ENCODE results near the gene SPATA33.
"Not testable (repeated sequence)": the region's sequence is repeated elsewhere in the genome, so short reads cannot be mapped to it uniquely, and the experiment has no call there.

The SPATA33 gene

DNA sequence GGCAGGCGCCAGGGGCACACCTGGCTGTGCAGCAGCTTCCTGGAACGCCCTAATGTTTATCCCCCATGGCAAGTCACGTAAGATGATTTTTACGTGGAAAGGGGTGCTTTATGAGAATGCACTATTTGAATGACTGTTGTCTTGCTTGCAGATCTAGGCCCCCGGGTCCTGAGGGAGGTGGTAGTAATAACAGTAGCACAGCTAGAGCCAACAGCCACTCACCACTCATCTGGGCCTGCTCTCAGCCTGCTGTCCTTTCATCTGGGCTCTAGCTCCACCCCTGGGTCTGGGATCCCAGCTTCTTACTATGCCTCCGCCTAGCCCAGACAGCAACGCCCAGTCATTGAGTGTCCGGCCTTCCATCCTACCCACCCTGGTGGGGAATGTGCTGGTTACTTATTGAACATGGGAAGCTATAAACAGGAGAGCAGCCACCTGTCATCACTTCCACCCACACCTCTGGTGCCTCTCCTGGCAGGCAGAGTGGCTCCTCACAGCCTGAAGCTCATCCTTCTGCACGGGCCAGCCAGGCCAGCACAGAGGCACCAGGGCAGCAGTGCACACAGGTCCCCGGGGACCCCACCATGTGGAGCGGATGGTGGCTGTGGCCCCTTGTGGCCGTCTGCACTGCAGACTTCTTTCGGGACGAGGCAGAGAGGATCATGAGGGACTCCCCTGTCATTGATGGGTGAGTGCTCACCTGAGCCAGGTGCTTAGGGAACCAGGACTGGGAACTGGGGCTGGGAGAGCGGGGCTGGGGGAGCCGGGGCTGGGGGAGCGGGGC is 27.6 kb upstream of the SPATA33 start:
- DNase-seq (ENCODE audit: low read depth), result no peak

DNA sequence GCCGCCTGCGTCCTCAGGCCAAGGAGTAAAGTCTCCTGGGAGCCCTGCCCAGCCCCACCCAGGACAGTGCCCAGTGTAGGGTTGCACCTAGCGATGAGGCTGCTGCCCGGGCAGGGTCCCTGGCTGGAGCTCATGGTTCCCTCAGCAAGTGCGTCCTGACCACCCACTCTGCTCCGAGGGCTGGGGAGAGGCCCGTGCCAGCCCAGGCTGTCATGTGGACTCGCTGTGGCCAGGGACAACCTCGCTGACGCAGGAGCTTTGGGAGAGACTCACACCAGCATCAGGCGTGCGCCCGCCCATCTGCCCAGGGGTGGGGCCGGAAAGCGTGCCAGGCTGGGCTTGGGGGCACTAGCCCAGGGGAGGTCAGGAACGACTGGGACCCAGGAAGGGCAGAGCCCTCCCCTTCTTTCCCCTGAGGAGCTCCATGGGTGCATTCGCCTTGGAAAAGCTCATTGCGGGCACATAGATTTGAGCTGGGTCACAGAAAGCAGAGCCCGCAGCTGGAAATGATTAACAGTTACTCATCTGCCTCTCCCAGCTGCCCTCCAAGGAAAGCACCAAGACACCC is 24.5 kb upstream of the SPATA33 start:
- DNase-seq (ENCODE audit: low read depth), result no peak

DNA sequence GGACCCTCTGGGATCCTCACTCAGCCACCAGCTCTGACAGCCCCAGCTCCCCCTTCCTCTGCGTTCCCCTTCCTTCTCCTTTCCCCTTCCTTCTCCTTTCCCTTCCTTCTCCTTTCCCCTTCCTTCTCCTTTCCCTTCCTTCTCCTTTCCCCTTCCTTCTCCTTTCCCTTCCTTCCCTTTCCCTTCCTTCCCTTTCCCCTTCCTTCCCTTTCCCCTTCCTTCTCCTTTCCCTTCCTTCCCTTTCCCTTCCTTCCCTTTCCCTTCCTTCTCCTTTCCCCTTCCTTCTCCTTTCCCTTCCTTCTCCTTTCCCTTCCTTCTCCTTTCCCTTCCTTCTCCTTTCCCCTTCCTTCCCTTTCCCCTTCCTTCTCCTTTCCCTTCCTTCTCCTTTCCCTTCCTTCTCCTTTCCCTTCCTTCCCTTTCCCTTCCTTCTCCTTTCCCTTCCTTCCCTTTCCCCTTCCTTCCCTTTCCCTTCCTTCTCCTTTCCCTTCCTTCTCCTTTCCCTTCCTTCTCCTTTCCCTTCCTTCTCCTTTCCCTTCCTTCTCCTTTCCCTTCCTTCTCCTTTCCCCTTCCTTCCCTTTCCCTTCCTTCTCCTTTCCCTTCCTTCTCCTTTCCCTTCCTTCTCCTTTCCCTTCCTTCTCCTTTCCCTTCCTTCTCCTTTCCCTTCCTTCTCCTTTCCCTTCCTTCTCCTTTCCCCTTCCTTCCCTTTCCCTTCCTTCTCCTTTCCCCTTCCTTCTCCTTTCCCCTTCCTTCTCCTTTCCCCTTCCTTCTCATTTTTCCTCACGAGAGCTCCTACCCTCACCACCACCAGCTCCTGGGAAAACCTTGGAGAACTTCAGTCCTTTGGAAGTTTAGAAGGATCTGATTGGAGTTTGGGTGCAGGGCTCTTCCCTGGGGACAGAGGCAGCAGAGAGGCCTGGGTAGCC is 22.9 kb upstream of the SPATA33 start:
- DNase-seq (ENCODE audit: low read depth), result not testable (repeated sequence)

DNA sequence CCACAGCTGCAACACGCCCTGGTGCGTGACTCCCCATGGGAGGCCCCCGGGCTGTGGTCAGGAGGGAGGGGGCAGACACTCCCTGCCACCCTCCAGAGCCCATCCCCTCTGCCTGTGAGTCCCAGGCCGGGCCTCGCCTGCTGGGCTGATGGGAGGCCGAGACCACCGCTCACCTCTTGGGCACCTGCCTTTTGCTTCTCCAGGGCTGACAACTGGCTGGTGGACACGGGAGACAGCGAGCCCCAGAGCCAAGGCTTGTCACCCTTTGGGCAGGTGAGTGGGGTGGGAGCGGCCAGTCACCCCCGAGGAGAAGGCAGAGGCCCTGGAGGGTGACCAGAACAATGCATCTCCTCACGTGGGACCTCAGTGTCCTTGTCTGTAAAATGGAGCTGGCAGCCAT is 21.0 kb upstream of the SPATA33 start:
- DNase-seq (ENCODE audit: low read depth), result no peak

DNA sequence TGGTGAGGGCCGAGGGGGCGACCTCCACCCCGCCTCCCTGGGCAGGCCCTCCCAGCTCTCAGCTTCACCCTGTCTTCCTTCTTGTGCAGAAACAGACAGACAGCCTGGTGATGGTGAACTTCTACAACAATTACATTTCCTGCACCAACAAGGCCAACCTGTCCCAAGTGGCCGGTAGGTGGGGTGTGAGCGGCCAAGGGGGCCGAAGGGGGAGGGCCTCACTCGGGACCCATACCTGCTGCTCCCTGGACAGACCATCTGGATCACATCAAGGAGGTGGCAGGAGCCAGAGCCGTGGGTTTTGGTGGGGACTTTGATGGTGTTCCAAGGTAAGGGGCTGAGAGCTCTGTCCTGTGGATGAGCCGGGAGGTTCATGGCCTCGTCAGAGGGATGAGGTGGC is 20.3 kb upstream of the SPATA33 start:
- no peak for DNase-seq (ENCODE audit: low read depth)

DNA sequence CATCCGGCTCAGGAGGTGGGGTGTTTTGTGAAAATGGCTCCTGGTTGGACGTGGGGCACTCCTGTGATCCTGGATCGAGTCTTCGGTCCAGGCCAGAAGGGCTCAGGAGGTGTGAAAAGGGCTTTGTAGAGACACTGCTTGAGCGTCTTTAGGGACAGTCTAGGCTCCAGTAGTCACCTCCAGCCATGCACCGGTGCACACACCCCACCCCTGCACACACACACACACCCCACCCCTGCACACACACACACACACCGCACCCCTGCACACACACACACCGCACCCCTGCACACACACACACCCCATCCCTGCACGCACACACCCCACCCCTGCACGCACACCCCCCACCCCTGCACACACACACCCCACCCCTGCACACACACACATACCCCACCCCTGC is 19.2 kb upstream of the SPATA33 start:
- DNase-seq (ENCODE audit: low read depth), result no peak

DNA sequence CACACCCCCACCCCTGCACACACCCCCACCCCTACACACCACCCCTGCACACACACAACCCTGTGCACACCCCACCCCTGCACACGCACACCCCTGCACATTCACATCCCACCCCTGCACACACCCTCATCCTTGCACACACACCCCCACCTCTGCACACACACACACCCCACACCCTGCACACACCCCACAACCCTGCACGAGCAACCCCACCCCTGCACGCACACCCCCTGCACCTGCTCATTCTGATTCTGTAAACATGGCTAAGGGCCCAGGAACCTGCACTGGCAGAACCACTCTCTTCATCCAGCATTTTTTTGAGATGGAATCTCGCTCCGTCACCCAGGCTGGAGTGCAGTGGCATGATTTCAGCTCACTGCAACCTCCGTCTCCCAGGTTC is 18.3 kb upstream of the SPATA33 start:
- no peak for DNase-seq (ENCODE audit: low read depth)

DNA sequence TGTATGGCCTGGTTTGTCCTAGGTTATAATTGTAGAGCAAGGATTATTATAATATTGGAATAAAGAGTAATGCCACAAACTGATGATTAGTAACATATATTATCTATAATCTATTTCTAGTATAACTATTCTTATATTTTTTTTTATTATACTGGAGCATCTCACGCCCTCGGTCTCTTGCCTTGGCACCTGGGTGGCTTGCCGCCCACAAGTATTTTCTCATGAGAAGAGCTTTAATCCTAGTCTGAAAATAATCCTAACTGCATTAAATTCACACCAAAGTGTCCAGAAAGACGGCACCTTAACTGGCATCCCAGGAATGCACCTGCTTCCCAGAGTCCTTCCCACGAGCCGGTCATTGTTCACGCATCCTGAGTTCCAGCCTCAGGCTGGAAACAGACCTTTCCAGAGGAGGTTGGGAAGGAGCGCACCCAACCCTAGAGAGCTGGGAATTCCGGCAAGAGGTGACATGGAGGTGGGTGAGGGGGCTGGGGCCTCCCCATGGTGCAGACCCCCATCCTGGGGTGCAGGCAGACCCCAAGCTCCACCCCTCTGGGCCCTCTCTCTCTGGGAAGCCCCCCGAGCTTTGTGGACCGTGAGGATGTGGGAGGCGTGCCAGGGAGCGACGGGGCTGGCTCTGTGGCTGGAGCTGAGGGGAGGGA is 16.0 kb upstream of the SPATA33 start:
- no peak for DNase-seq (ENCODE audit: low read depth)

DNA sequence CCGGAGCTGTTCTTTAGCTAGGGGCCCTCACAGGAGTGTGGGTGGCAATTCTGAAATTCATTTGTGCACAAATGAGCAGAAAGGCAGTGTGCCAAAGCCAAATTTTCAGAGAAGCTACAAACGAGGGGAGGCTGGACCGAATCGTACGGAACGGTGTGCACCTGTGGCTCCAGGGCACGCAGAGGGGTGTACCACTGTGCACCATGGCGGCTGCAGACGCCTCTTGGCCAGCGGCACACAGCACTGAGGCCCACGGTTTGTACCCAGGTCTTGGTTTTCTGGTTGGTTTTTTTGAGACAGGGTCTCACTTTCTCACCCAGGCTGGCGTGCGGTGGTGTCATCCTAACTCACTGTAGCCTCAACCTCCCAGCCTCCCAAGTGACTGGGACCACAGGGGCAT is 15.1 kb upstream of the SPATA33 start:
- DNase-seq (ENCODE audit: low read depth), result no peak

DNA sequence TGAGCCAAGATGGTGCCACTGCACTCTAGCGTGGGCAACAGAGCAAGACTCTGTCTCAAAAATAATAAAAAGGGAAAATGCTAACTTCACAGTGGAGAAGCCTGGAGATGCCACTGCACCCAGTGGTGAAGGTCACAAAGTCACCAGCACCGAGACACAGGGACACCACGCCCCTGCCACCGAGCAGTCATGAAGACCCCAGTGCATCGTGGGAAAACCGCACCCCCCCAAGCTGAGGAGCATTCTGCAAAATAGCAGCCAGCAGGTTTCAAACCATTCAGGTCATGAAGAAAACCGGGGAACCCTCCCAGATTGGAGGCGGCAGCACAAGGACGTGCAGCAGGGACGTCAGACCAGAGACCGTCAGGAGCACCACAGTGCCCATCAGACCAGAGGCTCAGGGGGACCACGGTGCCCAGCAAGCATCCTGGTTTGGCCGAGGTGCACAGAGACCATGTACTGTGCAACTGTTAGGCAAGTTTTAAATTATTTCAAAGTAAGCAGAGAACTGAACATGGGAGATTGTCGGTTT is 13.8 kb upstream of the SPATA33 start:
- no peak for DNase-seq (ENCODE audit: low read depth)

DNA sequence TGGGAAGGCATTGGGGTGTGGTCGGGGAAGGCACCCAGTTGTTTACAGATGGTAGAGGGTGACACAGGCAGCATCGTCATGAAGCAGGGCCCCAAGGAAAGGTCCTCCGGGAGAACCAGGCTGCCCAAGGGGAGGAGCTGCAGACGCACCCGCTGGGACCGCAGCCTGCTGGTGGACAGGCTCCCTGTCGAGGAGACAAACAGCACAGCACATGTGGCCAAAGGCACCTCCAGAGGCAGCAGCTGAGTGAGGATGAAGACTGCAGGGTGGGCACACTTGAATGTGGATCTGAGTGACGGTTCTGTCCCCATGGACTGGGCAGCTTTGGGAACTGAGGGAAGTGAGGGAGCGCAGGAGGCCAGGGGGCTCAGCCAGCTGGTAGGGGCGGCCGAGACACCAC is 12.5 kb upstream of the SPATA33 start:
- no peak for DNase-seq (ENCODE audit: low read depth)

DNA sequence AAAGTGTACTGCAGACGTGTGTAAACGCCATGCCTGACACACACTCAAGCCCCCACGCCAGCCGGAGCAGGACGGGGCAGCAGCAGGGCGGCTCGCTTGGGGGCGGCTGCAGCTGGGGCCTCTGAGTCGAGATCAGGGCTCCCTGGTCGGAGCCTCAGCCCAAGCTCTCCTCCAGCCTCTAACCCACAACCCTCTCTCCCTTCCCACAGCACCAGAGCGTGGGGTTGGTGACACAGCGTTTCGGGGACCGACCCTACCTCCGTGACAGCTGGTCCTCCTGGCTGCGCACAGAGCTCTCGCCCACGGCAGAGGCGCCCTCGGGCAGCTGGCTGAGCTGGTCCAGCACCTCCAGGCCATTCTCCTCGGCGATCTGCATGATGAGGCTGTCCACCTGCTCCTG is 11.4 kb upstream of the SPATA33 start:
- no peak for DNase-seq (ENCODE audit: low read depth)

DNA sequence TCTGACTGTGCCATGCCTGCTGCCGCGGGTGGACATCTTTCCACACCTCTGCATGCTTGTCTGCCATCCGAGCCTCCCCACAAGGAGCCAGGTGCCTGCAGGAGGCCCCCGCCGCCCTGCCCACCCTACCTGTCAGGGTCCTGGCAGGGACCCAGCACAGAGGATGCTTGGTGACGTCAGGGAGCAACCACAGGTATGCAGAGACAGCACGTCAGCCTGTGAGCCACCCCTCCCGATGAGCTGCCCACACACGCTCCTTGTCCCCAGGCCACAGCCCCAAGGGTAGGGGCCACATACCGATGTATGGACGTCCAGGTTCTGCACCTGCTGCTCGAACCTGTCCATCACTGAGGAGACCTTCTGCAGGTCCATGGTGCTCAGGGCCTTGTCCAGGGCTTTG is 10.7 kb upstream of the SPATA33 start:
- no peak for DNase-seq (ENCODE audit: low read depth)

DNA sequence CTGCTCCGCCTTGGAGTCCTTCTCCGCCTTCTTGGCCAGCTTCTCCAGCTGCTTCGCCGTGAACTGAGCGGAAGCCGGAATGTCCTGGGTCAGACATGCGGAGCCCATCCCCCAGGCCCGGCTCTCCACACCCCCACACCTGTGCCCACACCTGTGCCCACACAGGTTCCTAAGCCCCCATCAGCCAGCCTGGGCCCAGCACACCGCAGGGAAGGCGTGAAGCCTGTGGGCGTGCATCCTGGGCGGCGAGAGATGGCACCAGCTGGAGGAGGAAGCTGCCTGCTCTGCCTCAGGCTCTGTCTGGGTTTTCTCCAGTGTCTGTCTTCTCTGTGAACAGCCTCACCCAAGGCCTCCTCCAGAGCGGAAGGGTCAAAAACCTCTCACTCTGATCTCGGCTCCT is 6.1 kb upstream of the SPATA33 start:
- DNase-seq (ENCODE audit: low read depth), result no peak

DNA sequence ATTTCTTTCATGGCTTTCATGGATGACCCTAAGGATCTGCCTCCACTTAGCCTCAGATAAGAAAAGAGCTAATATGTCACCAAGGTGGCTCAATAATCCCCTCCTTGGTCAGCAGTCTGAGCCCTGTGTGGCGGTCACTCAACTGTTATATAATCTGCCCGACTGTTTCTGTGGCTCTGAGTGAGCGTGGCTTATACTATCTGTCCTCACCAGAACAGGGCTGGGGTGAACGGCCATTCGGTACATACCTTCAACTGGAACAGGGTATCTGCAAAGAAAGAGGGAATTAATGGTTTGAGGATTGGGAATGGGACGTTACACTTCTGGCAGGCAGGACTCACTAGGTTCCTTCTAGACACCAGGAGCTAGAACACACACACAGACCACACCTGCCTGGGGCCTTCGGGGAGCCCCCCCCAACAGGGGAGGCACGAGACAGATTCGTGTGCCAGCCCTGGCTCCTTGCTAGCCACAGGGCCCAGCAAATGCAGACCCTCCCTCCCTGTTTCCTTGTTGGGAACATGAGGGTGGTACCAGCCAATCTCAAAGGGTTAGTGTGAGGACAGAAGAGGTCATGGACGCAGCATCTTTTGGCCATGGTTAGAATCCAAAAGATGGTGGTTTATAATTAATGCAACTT is 3.9 kb upstream of the SPATA33 start:
- no peak for DNase-seq (ENCODE audit: low read depth)

DNA sequence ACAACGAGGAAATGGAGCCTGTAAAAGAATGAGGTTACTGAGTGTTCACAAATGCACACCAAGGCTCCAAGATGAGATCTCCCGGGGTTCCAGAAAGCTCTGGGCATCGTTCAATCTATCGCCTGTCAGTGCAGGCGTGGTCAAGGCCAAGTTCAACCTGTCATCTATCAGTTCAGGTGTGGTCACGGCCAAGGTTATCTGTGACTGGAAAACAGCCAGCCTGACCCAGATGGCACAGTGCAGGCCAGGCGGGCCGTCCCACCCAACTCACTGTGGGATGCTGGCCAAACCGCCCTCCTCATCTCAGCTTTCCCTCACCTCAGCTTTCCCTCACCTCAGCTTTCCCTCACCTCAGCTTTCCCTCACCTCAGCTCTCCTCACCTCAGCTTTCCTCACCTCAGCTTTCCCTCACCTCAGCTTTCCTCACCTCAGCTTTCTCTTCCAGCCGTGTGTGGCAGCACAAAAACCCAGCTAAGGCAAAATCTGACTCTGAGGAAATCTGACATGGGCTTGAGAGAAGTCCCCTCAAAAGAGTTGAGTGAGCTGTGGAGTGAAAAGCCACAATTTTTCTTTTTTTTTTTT is 2.5 kb upstream of the SPATA33 start:
- no peak for DNase-seq (ENCODE audit: low read depth)

DNA sequence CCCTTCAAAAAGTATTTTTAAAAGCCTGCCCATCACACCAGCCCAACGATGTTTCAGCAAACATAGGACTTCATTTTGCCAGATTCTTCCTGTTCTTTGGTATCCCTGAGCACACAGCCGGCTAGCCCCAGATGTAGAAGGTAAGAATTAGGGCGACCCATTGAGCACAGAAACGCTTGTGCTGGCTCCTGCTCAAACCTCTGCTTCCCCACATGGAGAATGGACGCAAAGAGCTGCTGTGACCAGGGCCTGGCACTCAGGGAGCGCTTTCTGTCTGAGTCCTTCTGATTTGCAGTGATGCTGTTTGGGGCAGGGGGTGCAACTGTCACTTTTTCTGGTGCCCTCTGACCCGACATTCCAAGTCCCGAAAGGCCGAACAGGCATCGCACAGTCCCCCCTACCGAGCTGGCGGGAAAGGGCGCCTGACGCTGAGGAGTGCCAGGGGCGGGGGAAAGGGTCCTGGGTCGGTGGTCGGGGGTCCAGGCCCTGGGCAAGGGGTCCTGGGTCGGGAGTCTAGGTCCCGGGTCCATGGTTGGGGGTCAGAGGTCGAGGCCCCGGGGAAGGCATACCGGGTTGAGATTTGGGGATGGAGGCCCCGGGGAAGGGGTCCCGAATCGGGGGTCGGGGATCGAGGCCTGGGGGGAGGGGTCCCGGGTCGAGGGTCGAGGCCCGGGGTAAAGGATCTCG is 1.1 kb upstream of the SPATA33 start:
- no peak for DNase-seq (ENCODE audit: low read depth)

DNA sequence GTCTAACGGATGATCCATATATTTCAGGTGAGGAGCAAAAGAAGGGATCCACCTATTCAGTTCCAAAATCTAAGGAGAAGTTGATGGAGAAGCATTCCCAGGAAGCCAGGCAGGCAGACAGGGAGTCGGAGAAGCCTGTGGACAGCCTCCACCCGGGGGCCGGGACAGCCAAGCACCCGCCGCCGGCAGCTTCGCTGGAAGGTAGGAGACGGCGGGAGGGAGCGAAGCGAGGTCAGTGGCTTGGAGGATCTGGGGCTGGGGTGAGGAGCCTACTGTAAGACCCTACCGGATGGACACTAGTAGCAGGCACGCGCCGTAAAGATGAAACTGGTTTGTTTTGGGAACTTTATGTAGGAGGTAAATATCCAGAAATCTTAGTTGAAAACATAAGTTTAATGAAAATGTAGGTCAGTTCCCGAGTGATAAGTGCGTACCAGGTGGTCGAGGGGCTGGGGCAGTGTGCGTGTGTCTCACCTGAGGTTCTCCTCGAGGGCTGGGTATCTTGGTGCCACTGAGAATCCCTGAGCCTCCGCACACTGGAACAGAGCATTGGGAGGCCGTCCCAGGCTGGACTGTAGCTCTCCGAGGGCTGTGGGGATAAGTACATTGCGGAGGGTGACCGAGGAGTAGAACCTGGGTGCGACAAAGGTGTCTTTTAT is 714 bp downstream of the SPATA33 start:
- DNase-seq (ENCODE audit: low read depth), result no peak

DNA sequence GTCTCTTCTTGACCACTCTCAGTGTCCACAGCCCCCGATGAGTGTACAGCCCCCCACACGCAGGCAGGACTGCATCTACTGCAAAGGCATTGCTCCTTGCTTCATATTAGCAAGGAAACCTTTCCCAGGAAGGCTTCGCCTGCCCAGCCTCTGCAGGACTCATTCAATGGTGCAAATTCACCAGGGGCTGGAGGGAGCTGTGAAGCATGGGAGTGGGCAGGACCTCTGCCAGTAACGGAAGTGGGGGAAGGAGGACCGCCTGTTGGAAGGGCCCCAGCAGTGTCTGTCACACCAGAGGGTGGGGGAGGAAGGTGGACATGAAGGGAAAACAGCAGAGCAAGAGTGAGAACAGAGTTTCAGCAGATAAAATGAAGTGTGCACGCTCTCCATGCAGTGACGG is 2.5 kb downstream of the SPATA33 start:
- DNase-seq (ENCODE audit: low read depth), result no peak

DNA sequence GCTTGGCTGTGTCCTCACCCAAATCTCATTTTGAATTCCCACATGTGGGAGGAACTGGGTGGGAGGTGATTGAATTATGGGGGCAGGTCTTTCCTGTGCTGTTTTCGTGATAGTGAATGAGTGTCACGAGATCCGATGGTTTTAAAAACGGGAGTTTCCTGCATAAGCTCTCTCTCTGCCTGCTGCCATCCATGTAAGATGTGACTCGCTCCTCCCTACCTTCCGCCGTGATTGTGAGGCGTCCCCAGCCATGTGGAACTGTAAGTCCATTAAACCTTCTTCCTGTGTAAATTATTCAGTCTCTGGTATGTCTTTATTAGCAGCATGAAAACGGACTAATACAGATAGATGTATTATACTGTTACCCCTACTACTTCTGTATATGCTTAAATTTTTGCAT is 3.6 kb downstream of the SPATA33 start:
- DNase-seq (ENCODE audit: low read depth), result no peak

Measured in stimulated activated CD8-positive, alpha-beta memory T cell treated with anti-CD3 and anti-CD28 coated beads, Interleukin-12 subunit alpha, Interleukin-12 subunit beta, amount 100 ng/mL, for 1 hour (primary cell).